Transverse colon (tissue), 4 donors: ENCODE results near the gene RUVBL2.

Experiments
- POLR2AphosphoS5 ChIP-seq, 3 donors: sonication (generic); formaldehyde crosslinking; IDR thresholded peaks; one replicate each; pipeline ENCODE4 v1.6.1; 2016; ENCODE audit warnings: antibody characterized with exemption in 3 of 3
- TF ChIP-seq, protein P1 (sequence below), 5 experiments: fragments of 200-600 bp in 3 of 5; fragments of 450-650 bp in 2 of 5; sonication (generic) in 3 of 5; IDR thresholded peaks; 1 replicate in 2 of 5; 2 replicates in 3 of 5; pipeline ENCODE4 v1.5.1; 2016 to 2017; ENCODE audit warnings: antibody characterized with exemption in 5 of 5, inconsistent platforms in 3 of 5, mild to moderate bottlenecking in 2 of 5, moderate library complexity in 1 of 5

- TF ChIP-seq, protein P1, sequence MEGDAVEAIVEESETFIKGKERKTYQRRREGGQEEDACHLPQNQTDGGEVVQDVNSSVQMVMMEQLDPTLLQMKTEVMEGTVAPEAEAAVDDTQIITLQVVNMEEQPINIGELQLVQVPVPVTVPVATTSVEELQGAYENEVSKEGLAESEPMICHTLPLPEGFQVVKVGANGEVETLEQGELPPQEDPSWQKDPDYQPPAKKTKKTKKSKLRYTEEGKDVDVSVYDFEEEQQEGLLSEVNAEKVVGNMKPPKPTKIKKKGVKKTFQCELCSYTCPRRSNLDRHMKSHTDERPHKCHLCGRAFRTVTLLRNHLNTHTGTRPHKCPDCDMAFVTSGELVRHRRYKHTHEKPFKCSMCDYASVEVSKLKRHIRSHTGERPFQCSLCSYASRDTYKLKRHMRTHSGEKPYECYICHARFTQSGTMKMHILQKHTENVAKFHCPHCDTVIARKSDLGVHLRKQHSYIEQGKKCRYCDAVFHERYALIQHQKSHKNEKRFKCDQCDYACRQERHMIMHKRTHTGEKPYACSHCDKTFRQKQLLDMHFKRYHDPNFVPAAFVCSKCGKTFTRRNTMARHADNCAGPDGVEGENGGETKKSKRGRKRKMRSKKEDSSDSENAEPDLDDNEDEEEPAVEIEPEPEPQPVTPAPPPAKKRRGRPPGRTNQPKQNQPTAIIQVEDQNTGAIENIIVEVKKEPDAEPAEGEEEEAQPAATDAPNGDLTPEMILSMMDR (IDR thresholded peaks at IDR 0.05) = no peak
- TF ChIP-seq POLR2AphosphoS5 (IDR thresholded peaks at IDR 0.05) = peak in 2 of 3 donors; percentile 6 to 7
These were observed 26.9 kb upstream of the RUVBL2 start for GRCh38 chr19:48966541-48967345.
